ENCODE results near the gene TAF1A.
"Not testable (repeated sequence)": the region's sequence is repeated elsewhere in the genome, so short reads cannot be mapped to it uniquely, and the experiment has no call there.

Gene TAF1A

GRCh38 chr1:222617367-222617951 lies 27.7 kb upstream of the TAF1A start:
- TF ChIP-seq CTCF (IDR thresholded peaks at IDR 0.05; ENCODE audit: control insufficient read depth, insufficient read depth, low read depth, low read length, missing control alignments): no peak
- H3K4me3 ChIP-seq (ENCODE audit: control insufficient read depth, low read depth, low read length): peak overlapping the region; percentile 67
- peak; percentile 94 for DNase-seq (ENCODE audit: low read depth)

- peak; percentile 91 for DNase-seq (ENCODE audit: low read depth)
- TF ChIP-seq CTCF (IDR thresholded peaks at IDR 0.05; ENCODE audit: control insufficient read depth, insufficient read depth, low read depth, low read length, missing control alignments): no peak
- no peak overlapping the region for H3K4me3 ChIP-seq (ENCODE audit: control insufficient read depth, low read depth, low read length)
These were observed 26.8 kb upstream of the TAF1A start for GRCh38 chr1:222616525-222616924.

- TF ChIP-seq CTCF (IDR thresholded peaks at IDR 0.05; ENCODE audit: control insufficient read depth, insufficient read depth, low read depth, low read length, missing control alignments): no peak
- DNase-seq (ENCODE audit: low read depth): no peak
- no peak overlapping the region for H3K4me3 ChIP-seq (ENCODE audit: control insufficient read depth, low read depth, low read length)
These were observed 23.9 kb upstream of the TAF1A start for GRCh38 chr1:222613627-222614026.

GRCh38 chr1:222610728-222611127 lies 21.0 kb upstream of the TAF1A start:
- DNase-seq (ENCODE audit: low read depth): no peak
- H3K4me3 ChIP-seq (ENCODE audit: control insufficient read depth, low read depth, low read length): no peak overlapping the region
- no peak for TF ChIP-seq CTCF (IDR thresholded peaks at IDR 0.05; ENCODE audit: control insufficient read depth, insufficient read depth, low read depth, low read length, missing control alignments)

- not testable (repeated sequence) for DNase-seq (ENCODE audit: low read depth); H3K4me3 ChIP-seq (ENCODE audit: control insufficient read depth, low read depth, low read length)
These were observed 19.4 kb upstream of the TAF1A start for GRCh38 chr1:222609111-222609510.

GRCh38 chr1:222606757-222607156 lies 17.0 kb upstream of the TAF1A start:
- no peak for TF ChIP-seq CTCF (IDR thresholded peaks at IDR 0.05; ENCODE audit: control insufficient read depth, insufficient read depth, low read depth, low read length, missing control alignments)
- H3K4me3 ChIP-seq (ENCODE audit: control insufficient read depth, low read depth, low read length): no peak overlapping the region

GRCh38 chr1:222601257-222601656 lies 11.5 kb upstream of the TAF1A start:
- no peak for DNase-seq (ENCODE audit: low read depth)
- no peak for TF ChIP-seq CTCF (IDR thresholded peaks at IDR 0.05; ENCODE audit: control insufficient read depth, insufficient read depth, low read depth, low read length, missing control alignments)
- no peak overlapping the region for H3K4me3 ChIP-seq (ENCODE audit: control insufficient read depth, low read depth, low read length)

More at GRCh38 chr1:222606757-222607156, 17.0 kb upstream of the TAF1A start:
- no peak for DNase-seq (ENCODE audit: low read depth)
